ENCODE data around the gene TBC1D9B. TPM values are rescaled to one million over a fixed set of nuclear protein-coding genes. Genes with fewer than 3 reads are reported as not detected.

The TBC1D9B gene
- total and polyA plus RNA-seq, 3 donors from 2014 or later = 76.1 to 134 (median 122) TPM

- H3K9me3 ChIP-seq = no peaks in the 10 kb centered on the region
- peaks cover 3% of the 10 kb centered on the region for H3K36me3 ChIP-seq (ENCODE audit: low read depth, missing control alignments)
- intact Hi-C loops (cut with DNase I; ENCODE audit: low total_unique reads) = no loop called here
- no peaks in the 10 kb centered on the region for H3K27me3 ChIP-seq
- DNase-seq = no peak
- 85 to 90% methylated on average over 14 of the region's 14 CpGs for WGBS, 2 donors
- no peak for TF ChIP-seq CTCF (IDR thresholded peaks at IDR 0.05)
- TF ChIP-seq POLR2A (IDR thresholded peaks at IDR 0.05) = no peak
- no peaks in the 10 kb centered on the region for H3K4me1 ChIP-seq
- no peak overlapping the region for H3K4me3 ChIP-seq
- H3K27ac ChIP-seq = no peak overlapping the region
Measured at GRCh38 chr5:179886190-179886911, 21.3 kb downstream of the TBC1D9B start.

- Histone ChIP-seq H3K27ac (no peak overlapping the region), H3K9me3 (no peaks in the 10 kb centered on the region), H3K4me1 (no peaks in the 10 kb centered on the region), H3K27me3 (no peaks in the 10 kb centered on the region), H3K36me3 (ENCODE audit: low read depth, missing control alignments) (peaks cover 3% of the 10 kb centered on the region), H3K4me3 (no peak overlapping the region)
- intact Hi-C loops (cut with DNase I; ENCODE audit: low total_unique reads) = no loop called here
- TF ChIP-seq POLR2A (IDR thresholded peaks at IDR 0.05) (no peak), CTCF (IDR thresholded peaks at IDR 0.05) (no peak)
- 95 to 97% methylated on average over 13 of the region's 13 CpGs for WGBS, 2 donors
- no peak for DNase-seq
Measured at GRCh38 chr5:179885491-179886090, 22.1 kb downstream of the TBC1D9B start.

- no peak overlapping the region for H3K27ac ChIP-seq
- H3K36me3 ChIP-seq (ENCODE audit: low read depth, missing control alignments) = peaks cover 3% of the 10 kb centered on the region
- no peaks in the 10 kb centered on the region for H3K4me1 ChIP-seq
- H3K9me3 ChIP-seq = no peaks in the 10 kb centered on the region
- intact Hi-C loops (cut with DNase I; ENCODE audit: low total_unique reads) = no loop called here
- no peak for DNase-seq
- no peaks in the 10 kb centered on the region for H3K27me3 ChIP-seq
- no peak overlapping the region for H3K4me3 ChIP-seq
- TF ChIP-seq POLR2A (IDR thresholded peaks at IDR 0.05) (no peak), CTCF (IDR thresholded peaks at IDR 0.05) (no peak)
- 93 to 97% methylated on average over 3 of the region's 3 CpGs for WGBS, 2 donors
Measured at GRCh38 chr5:179883163-179883562, 24.5 kb downstream of the TBC1D9B start.

- TF ChIP-seq POLR2A (IDR thresholded peaks at IDR 0.05) = no peak
- TF ChIP-seq CTCF (IDR thresholded peaks at IDR 0.05) = no peak
- Histone ChIP-seq H3K9me3 (no peaks in the 10 kb centered on the region), H3K4me3 (no peak overlapping the region), H3K27me3 (no peaks in the 10 kb centered on the region), H3K27ac (no peak overlapping the region), H3K4me1 (no peaks in the 10 kb centered on the region), H3K36me3 (ENCODE audit: low read depth, missing control alignments) (peaks cover 3% of the 10 kb centered on the region)
- DNase-seq = no peak
- intact Hi-C loops (cut with DNase I; ENCODE audit: low total_unique reads) = no loop called here
- WGBS, 2 donors = 77 to 99% methylated on average over 4 of the region's 4 CpGs
Measured at GRCh38 chr5:179882338-179882737, 25.4 kb downstream of the TBC1D9B start.
